Activated T-cell treated with anti-CD3 and anti-CD28 coated beads, Interleukin-2, amount 50 U/mL, for 1 hour (primary cell): ENCODE measurements around the gene KRTAP1-4.
"Not testable (repeated sequence)": the region's sequence is repeated elsewhere in the genome, so short reads cannot be mapped to it uniquely, and the experiment has no call there.

ENCODE experiments used
- DNase-seq: peaks from one replicate; pipeline ENCODE4 v3.0.0-alpha.2; 2020

The KRTAP1-4 gene, protein sequence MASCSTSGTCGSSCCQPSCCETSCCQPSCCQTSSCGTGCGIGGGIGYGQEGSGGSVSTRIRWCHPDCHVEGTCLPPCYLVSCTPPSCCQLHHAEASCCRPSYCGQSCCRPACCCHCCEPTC

DNA sequence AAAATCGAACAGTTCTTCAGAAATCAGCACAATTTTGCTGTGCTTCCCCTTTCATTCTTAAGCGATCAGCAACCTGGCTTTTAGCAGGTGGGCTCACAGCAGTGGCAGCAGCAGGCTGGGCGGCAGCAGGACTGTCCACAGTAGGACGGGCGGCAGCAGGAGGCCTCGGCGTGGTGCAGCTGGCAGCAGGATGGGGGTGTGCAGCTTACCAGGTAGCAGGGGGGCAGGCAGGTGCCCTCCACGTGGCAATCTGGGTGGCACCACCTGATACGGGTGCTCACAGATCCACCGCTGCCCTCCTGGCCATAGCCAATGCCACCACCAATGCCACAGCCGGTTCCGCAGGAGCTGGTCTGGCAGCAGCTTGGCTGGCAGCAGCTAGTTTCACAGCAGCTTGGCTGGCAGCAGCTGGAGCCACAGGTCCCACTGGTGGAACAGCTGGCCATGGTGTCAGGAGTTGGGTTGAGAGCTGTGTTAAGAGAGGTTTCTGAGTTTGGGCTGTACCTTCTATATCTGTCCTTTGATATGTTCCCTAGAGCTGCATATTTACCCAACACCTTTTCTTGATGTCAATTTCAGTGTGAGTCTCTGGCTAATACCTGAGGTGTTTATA lies at the start of gene KRTAP1-4:
Gene KRTAP1-4 (minus strand): TSS at position 563 of the 613 bp plus-strand sequence. CDS start 117 bp downstream, at position 446.
- no peak for DNase-seq

DNA sequence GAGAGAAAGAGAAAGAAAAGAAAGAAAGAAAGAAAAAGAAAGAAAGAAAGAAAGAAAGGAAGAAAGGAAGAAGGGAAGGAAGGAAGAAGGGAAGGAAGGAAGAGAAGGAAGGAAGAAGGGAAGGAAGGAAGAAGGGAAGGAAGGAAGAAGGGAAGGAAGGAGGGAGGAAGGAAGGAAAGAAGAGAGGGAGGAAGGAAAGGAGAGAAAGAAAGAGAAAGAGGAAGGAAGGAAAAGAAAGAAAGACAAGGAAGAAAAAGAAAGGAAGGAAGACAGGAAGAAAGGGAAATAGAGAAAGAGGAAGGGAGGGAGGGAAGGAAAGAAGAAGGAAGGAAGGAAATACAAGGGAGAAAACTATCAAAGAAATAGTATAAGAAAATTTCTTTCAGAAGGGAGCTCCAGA lies 46.8 kb upstream of the KRTAP1-4 start:
- no peak for DNase-seq

DNA sequence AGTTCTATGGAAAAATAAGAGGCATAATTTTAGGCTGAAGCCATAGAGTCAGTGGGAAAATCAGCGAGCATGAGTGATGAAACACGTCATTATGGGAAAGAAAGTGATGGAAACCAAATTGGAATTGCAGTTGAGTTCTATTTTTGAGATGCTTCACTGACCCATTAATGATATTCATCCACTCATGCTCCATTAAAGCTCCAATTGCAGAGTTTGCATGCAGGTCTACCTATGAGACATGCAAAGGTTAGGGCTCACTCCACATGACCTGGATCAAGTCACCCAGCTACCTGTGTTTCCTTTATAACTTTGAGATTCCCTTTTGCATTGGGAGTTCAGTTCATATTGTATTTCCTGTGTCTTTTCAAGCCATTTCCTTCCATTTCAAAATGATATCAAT lies 43.7 kb upstream of the KRTAP1-4 start:
- DNase-seq, result no peak

DNA sequence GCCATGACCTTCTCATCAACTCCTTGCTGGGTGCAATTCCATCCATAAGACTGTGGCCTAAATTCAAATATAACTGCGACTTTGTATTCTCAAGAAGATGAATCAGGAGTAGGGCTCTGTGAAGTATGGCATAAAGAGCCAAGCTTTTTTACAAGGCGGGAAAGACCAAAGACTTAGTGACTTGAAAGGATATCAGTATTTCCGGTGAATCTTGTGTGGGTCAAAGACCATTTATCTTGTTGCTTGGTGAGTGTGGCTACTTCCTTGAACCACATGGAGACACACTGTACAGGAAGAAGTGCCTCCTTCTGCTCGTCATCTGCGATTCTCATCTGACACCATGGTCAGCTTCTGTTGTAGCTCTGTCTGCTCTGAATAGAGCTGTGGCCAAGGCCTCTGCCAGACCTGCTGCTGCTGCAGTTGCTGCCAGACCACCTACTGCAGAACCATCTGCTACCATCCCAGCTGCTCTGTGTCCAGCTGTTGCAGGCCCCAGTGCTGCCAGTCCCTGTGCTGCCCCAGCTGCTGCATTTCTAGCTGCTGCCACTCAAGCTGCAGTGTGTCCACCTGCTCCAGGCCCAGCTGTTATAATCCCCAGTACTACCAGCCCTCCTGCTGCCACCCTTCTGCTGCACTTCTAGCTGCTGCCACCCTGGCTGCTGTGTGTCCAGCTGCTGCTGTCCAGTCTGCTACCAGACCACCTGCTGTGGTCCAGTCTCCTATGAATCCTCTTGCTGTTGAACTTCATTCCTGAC lies 41.8 kb upstream of the KRTAP1-4 start:
- no peak for DNase-seq

DNA sequence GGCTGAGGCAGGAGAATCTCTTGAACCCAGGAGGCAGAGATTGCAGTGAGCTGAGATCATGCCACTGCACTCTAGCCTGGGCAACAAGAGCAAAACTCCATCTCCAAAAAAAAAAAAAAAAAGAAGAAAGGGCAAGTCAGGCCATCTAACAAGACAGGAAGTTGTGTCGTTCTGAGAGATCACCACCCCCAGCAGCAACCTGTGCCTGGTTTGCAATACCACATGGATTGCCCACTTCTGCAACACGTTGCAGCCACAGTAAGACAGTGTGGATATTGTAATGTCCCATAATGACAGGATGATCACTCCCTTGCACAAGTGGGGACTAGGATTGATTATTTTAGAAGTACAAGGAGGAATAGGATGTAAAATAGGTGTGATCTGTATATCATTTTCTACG lies 39.0 kb upstream of the KRTAP1-4 start:
- DNase-seq, result no peak

DNA sequence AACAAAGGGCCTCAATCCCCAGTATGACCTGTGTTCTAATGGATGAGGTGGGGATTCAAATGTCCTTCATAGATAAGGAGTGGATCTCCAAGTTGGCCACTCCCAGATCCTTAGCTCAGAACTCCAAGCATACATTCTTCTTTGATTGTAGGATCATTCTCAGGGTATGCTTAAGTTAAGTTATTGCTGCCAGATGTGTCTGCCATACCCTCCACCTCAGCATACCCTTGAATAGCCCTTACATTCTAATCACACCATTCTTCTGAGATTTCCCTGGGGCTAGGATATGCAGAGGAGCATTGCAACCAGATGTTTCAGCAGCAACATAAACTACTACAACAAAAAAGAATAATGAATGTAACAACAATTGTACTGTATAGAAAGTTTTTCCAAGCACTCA lies 37.3 kb upstream of the KRTAP1-4 start:
- no peak for DNase-seq

DNA sequence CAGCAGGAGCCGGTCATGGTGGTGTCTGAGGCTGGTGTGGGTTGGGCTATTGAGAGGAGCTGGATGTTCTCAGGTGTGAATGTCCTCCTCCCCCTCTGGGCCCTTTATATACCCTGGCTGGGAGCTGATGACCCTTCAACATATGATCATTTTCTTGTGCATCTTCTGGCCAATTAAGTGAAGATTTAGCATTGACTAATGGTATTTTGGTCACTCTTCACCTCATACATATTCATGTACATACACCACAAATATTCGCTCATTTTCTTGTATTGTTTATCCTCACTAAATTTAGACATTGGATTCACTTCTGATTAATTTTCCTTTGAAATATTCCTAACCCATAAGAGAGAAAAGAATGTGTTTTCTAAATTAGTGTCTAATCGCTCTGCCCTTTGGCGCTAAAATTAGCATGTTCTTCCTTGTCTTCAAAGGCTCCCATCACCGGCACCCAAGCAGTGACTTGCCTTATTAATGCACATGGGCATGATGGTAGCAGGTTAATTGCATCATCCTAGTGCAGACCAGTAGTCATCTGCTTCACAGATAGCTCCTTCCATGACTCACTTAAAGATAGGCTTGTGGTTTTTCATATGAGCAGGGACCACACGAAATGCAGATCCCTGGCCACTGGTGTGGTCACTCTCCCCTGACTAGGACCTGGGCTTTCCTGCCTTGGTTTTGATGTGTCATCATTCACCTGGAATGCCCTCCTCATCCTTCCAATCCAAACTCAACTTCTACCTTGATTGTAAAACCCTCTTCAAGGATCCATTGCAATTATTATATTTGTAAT lies 36.0 kb upstream of the KRTAP1-4 start, which contains the start of gene KRTAP2-4:
Gene KRTAP2-4 (minus strand): TSS at position 51 of the 796 bp plus-strand sequence. CDS start 34 bp downstream, at position 17.
- DNase-seq, result no peak

DNA sequence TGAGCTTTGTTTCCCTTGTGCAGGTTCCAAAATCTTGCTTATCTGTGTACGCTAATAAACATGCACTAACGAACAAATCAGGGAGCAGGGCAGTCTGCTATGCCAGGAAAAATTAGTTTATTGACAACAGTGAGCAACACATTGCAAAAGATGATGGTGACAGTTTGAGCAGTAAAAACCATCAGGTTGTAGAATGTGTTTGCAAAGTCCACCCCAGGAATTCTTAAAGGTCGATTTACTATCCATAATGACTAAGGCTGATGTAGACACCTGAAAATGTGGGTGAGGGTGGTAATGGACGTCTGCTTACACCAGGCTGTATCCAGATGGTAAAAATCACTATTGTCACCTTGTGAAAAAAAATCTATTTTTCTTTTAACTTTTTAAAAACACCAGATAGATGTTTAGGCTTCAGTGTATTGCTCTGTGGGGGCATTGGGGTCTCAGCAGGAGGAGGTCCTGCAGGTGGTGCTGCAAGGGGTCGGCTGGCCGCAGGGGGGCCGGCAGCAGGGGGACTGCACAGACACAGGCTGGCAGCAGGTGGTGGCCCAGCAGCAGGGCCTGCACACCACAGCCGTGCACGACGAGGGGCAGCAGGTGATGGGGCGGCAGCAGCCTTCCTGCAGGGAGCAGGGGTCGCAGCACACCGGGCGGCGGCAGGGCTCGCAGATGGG lies 35.2 kb upstream of the KRTAP1-4 start:
- not testable (repeated sequence) for DNase-seq

DNA sequence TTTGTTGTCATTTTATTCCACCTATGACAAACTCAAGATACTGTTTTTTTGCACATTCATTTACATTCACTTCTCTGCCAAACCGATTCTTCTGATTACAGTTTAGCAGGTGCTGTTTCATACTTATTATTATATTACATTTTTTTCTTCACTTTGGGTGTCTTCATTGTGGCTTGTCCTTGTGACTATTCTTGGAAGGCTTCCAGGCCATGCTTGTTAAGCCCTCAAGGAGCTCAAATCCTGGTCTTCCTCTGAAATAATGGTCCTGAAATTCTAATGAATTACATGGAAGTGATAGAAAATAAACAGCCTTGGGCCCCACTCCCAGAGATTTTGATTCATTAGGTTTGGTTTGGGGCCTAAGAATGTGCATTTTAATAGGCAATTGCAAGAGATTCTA lies 34.3 kb upstream of the KRTAP1-4 start:
- DNase-seq, result no peak

DNA sequence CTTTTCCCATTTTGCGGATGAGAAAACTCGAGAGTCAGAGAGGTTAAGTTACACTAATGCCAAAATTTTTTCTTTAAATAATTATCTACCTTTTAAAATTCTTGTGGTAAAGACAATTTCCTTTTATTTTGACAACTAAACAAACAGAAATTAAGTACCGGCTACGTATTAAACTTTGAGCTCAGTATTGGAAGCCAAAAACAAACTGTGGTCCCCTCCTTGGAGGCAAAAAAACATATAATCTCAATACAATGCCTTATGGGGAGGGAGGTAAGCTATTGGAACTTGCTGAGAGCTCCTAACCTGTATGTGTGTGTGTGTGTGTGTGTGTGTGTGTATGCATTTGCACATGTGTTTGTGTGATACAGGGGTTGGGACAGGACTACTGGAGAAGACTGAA lies 33.5 kb upstream of the KRTAP1-4 start:
- DNase-seq, result no peak

DNA sequence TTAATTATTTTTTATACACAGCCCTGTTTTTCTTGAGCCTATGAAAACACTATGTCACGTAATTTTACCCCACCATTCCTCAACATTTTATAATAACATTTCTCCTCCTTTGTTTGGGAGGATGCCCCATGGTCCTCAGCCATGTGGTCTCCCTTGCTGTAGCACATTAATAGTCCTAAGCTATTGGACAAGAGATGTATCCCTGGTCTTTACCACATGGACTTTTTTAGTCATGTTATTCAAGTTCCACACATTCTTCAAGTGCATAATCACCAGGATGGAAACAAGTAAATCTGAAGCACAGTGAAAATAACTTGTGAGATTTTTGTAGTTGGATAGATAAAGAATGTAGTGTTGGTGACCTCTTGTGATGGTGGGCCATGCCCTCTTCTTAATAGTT lies 32.0 kb upstream of the KRTAP1-4 start:
- no peak for DNase-seq

DNA sequence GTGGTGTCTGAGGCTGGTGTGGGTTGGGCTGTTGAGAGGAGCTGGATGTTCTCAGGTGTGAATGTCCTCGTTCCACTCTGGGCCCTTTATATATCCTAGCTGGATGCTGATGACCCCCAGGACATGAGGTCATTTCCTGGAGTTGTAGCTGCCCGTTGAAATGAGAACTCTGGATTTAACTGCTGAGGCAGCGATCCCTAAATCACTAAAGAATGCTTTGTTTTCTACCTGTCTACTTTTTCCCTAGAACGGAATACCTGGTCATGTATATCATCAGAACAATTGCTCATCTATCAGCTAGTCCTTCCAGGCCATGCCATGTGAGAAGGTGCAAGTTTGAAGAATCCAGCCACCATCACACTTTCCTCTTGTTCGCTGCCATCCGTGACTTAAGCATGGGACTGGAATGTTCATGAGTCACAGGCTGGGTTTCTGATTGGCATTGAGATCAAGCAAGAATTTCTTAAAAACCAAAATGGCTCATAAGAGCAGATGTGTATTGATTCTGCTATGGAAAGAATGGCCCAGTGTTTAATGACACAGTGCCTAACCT lies 30.1 kb upstream of the KRTAP1-4 start, which contains the start of gene KRTAP2-3:
Gene KRTAP2-3 (minus strand): TSS at position 63 of the 553 bp plus-strand sequence. CDS start 64 bp downstream, outside the sequence.
- DNase-seq, result no peak

DNA sequence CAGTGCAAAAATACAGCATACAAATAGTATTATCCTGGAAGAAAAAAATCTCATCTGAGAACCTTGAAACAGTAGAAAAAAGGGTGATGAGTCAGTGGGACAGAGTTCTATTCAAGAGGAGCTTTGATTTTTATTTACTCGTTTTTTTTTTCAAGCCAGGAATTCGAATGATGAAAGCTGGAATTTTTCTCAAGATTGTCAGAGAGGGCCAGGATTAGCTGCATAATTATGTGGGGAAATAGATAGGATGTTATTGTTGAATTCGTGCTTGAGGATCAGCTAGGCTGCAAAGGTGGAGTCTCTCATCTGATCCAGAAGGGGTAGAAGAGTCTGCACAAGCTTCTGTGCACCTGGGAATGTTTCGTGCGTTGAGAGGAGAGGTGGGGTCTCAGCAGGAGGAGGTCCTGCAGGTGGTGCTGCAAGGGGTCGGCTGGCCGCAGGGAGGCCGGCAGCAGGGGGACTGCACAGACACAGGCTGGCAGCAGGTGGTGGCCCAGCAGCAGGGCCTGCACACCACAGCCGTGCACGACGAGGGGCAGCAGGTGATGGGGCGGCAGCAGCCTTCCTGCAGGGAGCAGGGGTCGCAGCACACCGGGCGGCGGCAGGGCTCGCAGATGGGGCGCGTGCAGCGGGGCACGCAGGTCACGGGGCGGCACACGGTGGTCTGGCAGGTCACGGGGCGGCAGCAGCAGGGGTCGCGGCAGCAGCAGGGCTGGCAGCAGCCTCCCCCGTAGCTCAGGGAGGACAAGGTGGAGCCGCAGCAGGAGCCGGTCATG lies 29.5 kb upstream of the KRTAP1-4 start:
- not testable (repeated sequence) for DNase-seq

DNA sequence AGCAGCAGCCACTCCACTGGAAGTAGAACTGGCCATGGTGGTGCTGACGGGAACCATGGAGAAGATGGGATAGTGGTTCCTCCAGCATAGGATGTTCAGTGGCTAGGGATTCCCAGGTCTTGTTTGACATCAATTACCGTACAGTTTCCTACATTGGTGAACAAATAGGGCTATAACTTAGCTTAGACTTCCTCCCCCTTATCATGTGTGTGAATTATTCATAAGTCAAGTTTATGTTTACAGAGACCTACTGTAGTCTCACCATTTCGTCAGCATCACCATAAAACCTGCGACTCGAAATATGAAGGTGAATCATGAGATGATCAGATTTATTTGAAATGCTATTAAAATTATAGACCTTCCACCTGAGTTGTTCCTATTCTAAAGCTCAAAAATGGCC lies 28.7 kb upstream of the KRTAP1-4 start:
- no peak for DNase-seq

DNA sequence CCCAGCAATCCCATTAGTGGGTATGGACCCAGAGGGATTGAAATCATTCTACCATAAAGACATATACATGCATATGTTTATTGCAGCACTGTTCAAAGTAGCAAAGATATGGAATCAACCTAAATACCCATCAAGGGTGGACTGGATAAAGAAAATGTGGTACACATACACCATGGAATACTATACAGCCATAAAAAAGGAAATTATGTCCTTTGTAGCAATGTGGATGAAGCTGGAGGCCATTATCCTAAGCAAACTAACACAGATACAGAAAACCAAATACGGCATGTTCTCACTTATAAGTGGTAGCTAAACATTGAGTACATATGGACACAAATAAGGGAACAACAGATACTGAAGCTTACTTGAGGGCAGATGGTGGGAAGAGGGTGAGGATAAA lies 27.6 kb upstream of the KRTAP1-4 start:
- no peak for DNase-seq

DNA sequence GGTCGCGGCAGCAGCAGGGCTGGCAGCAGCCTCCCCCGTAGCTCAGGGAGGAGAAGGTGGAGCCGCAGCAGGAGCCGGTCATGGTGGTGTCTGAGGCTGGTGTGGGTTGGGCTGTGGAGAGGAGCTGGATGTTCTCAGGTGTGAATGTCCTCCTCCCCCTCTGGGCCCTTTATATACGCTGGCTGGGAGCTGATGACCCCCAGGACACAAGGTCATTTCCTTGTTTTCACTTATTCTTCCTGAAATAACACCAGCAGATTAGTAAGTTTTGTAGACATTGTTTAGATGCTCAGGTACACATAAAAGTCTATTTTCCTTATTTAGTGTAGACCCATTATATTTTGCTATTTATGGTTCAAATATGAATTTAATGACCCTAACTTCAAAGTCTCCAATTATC lies 25.1 kb upstream of the KRTAP1-4 start, which contains the start of gene KRTAP2-2:
Gene KRTAP2-2 (minus strand): TSS at position 101 of the 400 bp plus-strand sequence. CDS start 19 bp downstream, at position 82.
- not testable (repeated sequence) for DNase-seq

DNA sequence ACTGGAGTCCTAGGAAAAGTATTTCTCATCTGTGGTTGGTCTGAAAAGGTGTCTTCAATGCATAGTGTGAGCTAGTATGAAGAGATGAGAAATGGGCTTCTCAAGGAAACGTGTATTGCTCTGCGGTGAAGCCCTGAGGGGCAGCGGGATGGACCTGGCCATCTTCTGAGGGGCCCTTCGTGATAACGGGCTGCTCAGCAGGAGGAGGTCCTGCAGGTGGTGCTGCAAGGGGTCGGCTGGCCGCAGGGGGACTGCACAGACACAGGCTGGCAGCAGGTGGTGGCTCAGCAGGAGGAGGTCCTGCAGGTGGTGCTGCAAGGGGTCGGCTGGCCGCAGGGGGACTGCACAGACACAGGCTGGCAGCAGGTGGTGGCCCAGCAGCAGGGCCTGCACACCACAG lies 24.6 kb upstream of the KRTAP1-4 start:
- not testable (repeated sequence) for DNase-seq

DNA sequence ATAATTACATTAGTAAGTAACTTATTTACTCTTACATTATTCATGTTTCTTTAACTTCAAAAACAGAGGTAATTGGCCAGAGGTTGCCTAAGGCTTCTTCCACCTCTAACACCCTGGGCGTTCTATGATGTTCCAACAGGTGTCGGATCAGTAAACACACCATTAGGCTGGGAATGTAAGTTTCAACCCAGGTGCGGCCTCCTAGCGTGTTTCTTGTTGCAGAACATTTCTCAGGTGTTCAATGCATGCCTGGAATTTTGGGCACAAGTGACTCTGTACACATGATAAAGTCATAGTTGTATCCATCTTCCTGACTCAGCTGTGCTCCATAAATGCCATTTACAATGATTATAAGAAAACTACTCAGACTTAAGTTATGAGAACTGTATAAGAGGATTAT lies 24.0 kb upstream of the KRTAP1-4 start:
- DNase-seq, result no peak

DNA sequence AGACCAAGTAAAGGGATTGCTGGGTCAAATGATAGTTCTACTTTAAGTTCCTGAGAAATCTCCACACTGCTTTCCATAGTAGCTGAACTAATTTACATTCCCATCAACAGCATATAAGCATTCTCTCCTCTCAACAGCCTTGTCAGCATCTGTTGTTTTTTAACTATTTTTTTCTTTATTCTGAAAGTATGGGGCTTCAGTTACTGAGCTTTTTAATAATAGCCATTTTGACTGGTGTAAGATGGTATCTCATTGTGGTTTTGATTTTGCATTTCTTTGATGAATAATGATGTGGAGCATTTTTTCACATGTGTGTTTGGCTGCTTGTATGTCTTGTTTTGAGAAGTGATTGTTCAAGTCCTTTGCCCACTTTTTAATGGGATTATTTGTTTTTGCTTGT lies 22.6 kb upstream of the KRTAP1-4 start:
- no peak for DNase-seq

DNA sequence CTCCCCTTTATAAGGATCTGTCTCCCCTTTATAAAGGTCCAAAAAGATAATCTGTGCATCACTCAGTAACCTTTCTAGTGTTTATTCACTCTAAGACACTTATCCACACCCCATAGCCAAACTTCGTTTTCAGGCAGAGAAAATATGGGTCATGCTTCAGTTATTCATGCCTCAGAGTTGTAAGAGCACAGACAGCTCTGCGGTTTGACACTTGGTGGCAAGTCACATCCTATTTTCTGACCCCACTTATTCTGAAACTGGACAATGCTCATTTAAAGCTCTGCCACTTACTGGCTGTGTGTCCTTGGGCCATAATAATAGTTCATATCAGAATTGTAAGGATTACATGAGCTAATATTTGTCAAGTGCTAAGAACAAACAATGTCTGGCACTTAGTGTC lies 19.1 kb upstream of the KRTAP1-4 start:
- no peak for DNase-seq

DNA sequence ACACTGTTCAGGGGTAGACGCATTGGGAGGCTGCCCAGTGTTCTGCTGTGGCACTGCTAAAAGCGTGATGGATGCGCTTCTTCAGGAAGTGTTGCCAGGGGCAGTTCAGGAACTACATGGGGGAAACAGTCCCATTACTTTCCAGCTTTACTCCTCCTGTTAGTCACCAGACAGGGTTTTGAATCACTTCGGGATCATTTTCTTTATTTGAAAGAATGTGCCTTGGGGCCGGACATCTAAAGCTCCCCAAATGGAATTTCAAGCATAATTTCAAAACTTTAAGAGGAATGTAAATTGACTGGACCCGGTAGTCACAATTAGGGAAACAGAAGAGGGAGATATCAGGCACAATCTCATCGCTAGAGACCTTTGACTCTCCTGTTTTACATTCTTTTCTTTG lies 18.4 kb upstream of the KRTAP1-4 start:
- no peak for DNase-seq
